ENCODE data around the gene RCOR3. TPM values are rescaled to one million over a fixed set of nuclear protein-coding genes. Genes with fewer than 3 reads are reported as not detected.

RCOR3 gene
- total and polyA plus RNA-seq, 2 of the 8 experiments (the other 6 are each of a cell fraction or from before 2014, with no cell fraction given): 21.4 to 36.3 TPM

- TF ChIP-seq BCL11A (IDR thresholded peaks at IDR 0.05; ENCODE audit: low read depth in 2 of 2, low read length in 2 of 2): no peak
- no peak for TF ChIP-seq SUZ12 (IDR thresholded peaks at IDR 0.05; ENCODE audit: low read length)
- TF ChIP-seq SIN3A (conservative IDR thresholded peaks at IDR 0.05 in 1 of 2, IDR thresholded peaks at IDR 0.05 in 1 of 2; ENCODE audit: low read depth in 1 of 2, low read length in 2 of 2): no peak
- TF ChIP-seq CTBP2 (IDR thresholded peaks at IDR 0.05; ENCODE audit: borderline replicate concordance, insufficient read depth, insufficient read length, low read length): no peak
- TF ChIP-seq PHF8 (conservative IDR thresholded peaks at IDR 0.05; ENCODE audit: low read depth, low read length): no peak
- TF ChIP-seq CEBPB (IDR thresholded peaks at IDR 0.05; ENCODE audit: low read depth, low read length): no peak
- no peak for TF ChIP-seq RFX5 (IDR thresholded peaks at IDR 0.05; ENCODE audit: borderline replicate concordance, low read depth, low read length)
- TF ChIP-seq NANOG (IDR thresholded peaks at IDR 0.05; ENCODE audit: insufficient read depth, low read depth, low read length, poor library complexity, severe bottlenecking): no peak
- TF ChIP-seq ZNF274 (IDR thresholded peaks at IDR 0.05; ENCODE audit: borderline replicate concordance, extremely low read depth, low read length): no peak
- no peak for TF ChIP-seq EZH2 (IDR thresholded peaks at IDR 0.05; ENCODE audit: low read depth, low read length, severe bottlenecking)
- TF ChIP-seq TBP (IDR thresholded peaks at IDR 0.05; ENCODE audit: low read depth, low read length): no peak
- no peak for TF ChIP-seq KDM1A (IDR thresholded peaks at IDR 0.05; ENCODE audit: borderline replicate concordance, low read length)
- peaks cover 0 to 7% of the 10 kb centered on the region in 2 experiments; a peak in 1 of 4 replicates for H3K79me2 ChIP-seq (ENCODE audit: control insufficient read depth in 1 of 2, insufficient read depth in 2 of 2, low read length in 2 of 2)
- WGBS, 2 experiments (ENCODE audit: extremely low coverage in 1 of 2, insufficient coverage in 1 of 2, insufficient read length in 1 of 2, insufficient replicate concordance in 2 of 2, low coverage in 1 of 2, low lambda C conversion rate in 2 of 2, missing lambda C conversion rate in 1 of 2): 81% methylated on average over 2 of the region's 2 CpGs; no CpG with 5 or more reads in 1 of the 2 experiments
- no peaks in the 10 kb centered on the region for H3K23me2 ChIP-seq (ENCODE audit: low read depth, low read length)
- ChIA-PET CTCF (ENCODE audit: partially characterized antibody) (interaction anchor here (0.6 to 2.7 kb wide), 4 partner anchors 14 to 210 kb away, joined by 4 to 17 read pairs (median 12); no protein-coding TSS in a partner anchor), POLR2A (ENCODE audit: partially characterized antibody) (no interaction called here)
- no peak overlapping the region for H3K18ac ChIP-seq (ENCODE audit: extremely low read depth, low read length)
- H4K91ac ChIP-seq (replicated peaks; ENCODE audit: insufficient read length, low read length): no peak overlapping the region
- H3K4me3 ChIP-seq (ENCODE audit: extremely low read depth in 1 of 4, insufficient read depth in 2 of 4, low read depth in 3 of 4, low read length in 4 of 4): no peak overlapping the region
- no peak overlapping the region for H4K5ac ChIP-seq (ENCODE audit: insufficient read length, low read depth, low read length)
- no peak overlapping the region for H2BK120ac ChIP-seq (replicated peaks; ENCODE audit: low read depth, low read length)
- no peaks in the 10 kb centered on the region for H3K4me1 ChIP-seq (replicated peaks in 1 of 4; ENCODE audit: control insufficient read depth in 3 of 4, insufficient read depth in 4 of 4, low read length in 3 of 4)
- H2BK15ac ChIP-seq (ENCODE audit: low read length): no peak overlapping the region
- peaks cover 0 to 8% (median 6%) of the 10 kb centered on the region in 4 experiments; a peak in 5 of 8 replicates for H3K36me3 ChIP-seq (ENCODE audit: control insufficient read depth in 2 of 4, insufficient read depth in 4 of 4, low read length in 3 of 4)
- no peak overlapping the region for H2BK20ac ChIP-seq (ENCODE audit: low read length)
- no peak overlapping the region for H3K4ac ChIP-seq (replicated peaks; ENCODE audit: insufficient read length, low read depth, low read length)
- H4K20me1 ChIP-seq (replicated peaks in 1 of 2; ENCODE audit: control insufficient read depth in 1 of 2, insufficient read depth in 2 of 2, low read length in 2 of 2): no peaks in the 10 kb centered on the region
- H3K56ac ChIP-seq (replicated peaks; ENCODE audit: insufficient read length, low read depth, low read length): no peak overlapping the region
- H3K4me2 ChIP-seq (ENCODE audit: insufficient read depth in 1 of 2, low read depth in 2 of 2, low read length in 2 of 2): no peak overlapping the region
- no peak overlapping the region for H4K8ac ChIP-seq (ENCODE audit: extremely low read depth, insufficient read depth, low read length)
- H3K79me1 ChIP-seq (ENCODE audit: low read depth, low read length): peaks cover 4% of the 10 kb centered on the region
- no peak overlapping the region for H2AFZ ChIP-seq (ENCODE audit: low read length)
- H3K27me3 ChIP-seq (replicated peaks in 1 of 4; ENCODE audit: control insufficient read depth in 3 of 4, extremely low read depth in 1 of 4, insufficient read depth in 3 of 4, low read length in 3 of 4): no peaks in the 10 kb centered on the region
- H3K27ac ChIP-seq (ENCODE audit: low read depth, low read length): no peak overlapping the region
- H2BK5ac ChIP-seq (ENCODE audit: low read depth, low read length): no peak overlapping the region
- H2BK12ac ChIP-seq (ENCODE audit: low read depth, low read length): no peak overlapping the region
- H2AK5ac ChIP-seq (ENCODE audit: low read depth, low read length): no peak overlapping the region
- FAIRE-seq (no peak), DNase-seq (ENCODE audit: low read depth in 1 of 2, low spot score in 2 of 2) (no peak)
- no peaks in the 10 kb centered on the region for H3K9me3 ChIP-seq (ENCODE audit: insufficient read depth in 2 of 2, low read depth in 1 of 2, low read length in 1 of 2)
- no peak overlapping the region for H3K9ac ChIP-seq (replicated peaks in 1 of 4; ENCODE audit: extremely low read depth in 1 of 4, low read depth in 3 of 4, low read length in 3 of 4)
- no peak overlapping the region for H3K14ac ChIP-seq (ENCODE audit: insufficient read length)
- no peak overlapping the region for H3K23ac ChIP-seq (ENCODE audit: insufficient read length)
These were observed 93.3 kb downstream of the RCOR3 start for GRCh38 chr1:211352465-211352864.
